SU-DHL-6 (cell line): ENCODE measurements around the gene ZNF414.

Source experiments
- H2AFZ ChIP-seq: fragments of 200-600 bp; sonication (generic); 2 replicates; pipeline ENCODE4 v1.6.1; 2014; ENCODE audit warnings: low read depth, mild to moderate bottlenecking, moderate library complexity, mixed read lengths, antibody characterized with exemption, low read length; ENCODE audit not compliant: severe bottlenecking
- H3F3A ChIP-seq: fragments of 200-600 bp; shearing (Covaris generic); 2 replicates; pipeline ENCODE4 v1.6.0; 2016; ENCODE audit warnings: antibody characterized with exemption, mild to moderate bottlenecking; ENCODE audit not compliant: insufficient read depth
- H3K27ac ChIP-seq: fragments of 200-600 bp; sonication (generic); 2 replicates; pipeline ENCODE4 v1.5.1; 2016; ENCODE audit warnings: low read depth, mild to moderate bottlenecking, low read length, moderate library complexity, mixed read lengths
- H3K27me3 ChIP-seq: fragments of 200-600 bp; sonication (generic), shearing (Covaris generic); 2 replicates; pipeline ENCODE4 v1.6.0; 2014; ENCODE audit warnings: mild to moderate bottlenecking, low read length
- H3K36me3 ChIP-seq: fragments of 200-600 bp; sonication (generic); 2 replicates; pipeline ENCODE4 v1.6.1; 2014; ENCODE audit warnings: mild to moderate bottlenecking, low read length, mixed read lengths
- H3K4me2 ChIP-seq: fragments of 300-600, 200-600 bp; shearing (Covaris generic), sonication (generic); 2 replicates; pipeline ENCODE4 v1.6.0; 2014; ENCODE audit warnings: low read length, low read depth, mild to moderate bottlenecking; ENCODE audit not compliant: poor library complexity, severe bottlenecking
- H3K4me3 ChIP-seq: fragments of 200-600 bp; sonication (generic); 2 replicates; pipeline ENCODE4 v1.5.1; 2014; ENCODE audit warnings: antibody characterized with exemption, low read length, mild to moderate bottlenecking, mixed read lengths; ENCODE audit not compliant: insufficient read depth, poor library complexity, severe bottlenecking
- H3K79me2 ChIP-seq: fragments of 200-600 bp; sonication (generic); 2 replicates; pipeline ENCODE4 v1.6.1; 2014; ENCODE audit warnings: mild to moderate bottlenecking, low read length, moderate library complexity; ENCODE audit not compliant: insufficient read depth
- H3K9ac ChIP-seq: fragments of 200-600 bp; sonication (generic); 2 replicates; pipeline ENCODE4 v1.7.0; 2014; ENCODE audit warnings: mild to moderate bottlenecking, low read length
- H3K9me2 ChIP-seq: fragments of 200-600 bp; sonication (generic); replicated peaks from 2 replicates; pipeline ENCODE4 v1.6.1; 2014; ENCODE audit warnings: low read length; ENCODE audit not compliant: insufficient read depth
- H3K9me3 ChIP-seq: fragments of 200-600 bp; sonication (generic); 2 replicates; pipeline ENCODE4 v1.6.1; 2014; ENCODE audit warnings: low read length, mixed read lengths; ENCODE audit not compliant: insufficient read depth
- H4K20me1 ChIP-seq: fragments of 200-600 bp; sonication (generic); 2 replicates; pipeline ENCODE4 v1.6.1; 2014; ENCODE audit warnings: low read depth, mild to moderate bottlenecking, antibody characterized with exemption, low read length, moderate library complexity, mixed read lengths
- EZH2phosphoT487 ChIP-seq: fragments of 200-600 bp; sonication (generic), shearing (Covaris generic); conservative IDR thresholded peaks from 2 replicates; pipeline ENCODE4 v1.6.1; 2018; ENCODE audit warnings: mild to moderate bottlenecking, antibody characterized with exemption, low read length, moderate library complexity, mixed read lengths
- TF ChIP-seq, protein P1 (sequence below): fragments of 200-600 bp; sonication (generic); IDR thresholded peaks from one replicate; pipeline ENCODE4 v1.5.1; 2017; ENCODE audit warnings: antibody characterized with exemption, mild to moderate bottlenecking, low read length, moderate library complexity; ENCODE audit not compliant: insufficient read depth, poor library complexity, severe bottlenecking

ZNF414 gene

DNA sequence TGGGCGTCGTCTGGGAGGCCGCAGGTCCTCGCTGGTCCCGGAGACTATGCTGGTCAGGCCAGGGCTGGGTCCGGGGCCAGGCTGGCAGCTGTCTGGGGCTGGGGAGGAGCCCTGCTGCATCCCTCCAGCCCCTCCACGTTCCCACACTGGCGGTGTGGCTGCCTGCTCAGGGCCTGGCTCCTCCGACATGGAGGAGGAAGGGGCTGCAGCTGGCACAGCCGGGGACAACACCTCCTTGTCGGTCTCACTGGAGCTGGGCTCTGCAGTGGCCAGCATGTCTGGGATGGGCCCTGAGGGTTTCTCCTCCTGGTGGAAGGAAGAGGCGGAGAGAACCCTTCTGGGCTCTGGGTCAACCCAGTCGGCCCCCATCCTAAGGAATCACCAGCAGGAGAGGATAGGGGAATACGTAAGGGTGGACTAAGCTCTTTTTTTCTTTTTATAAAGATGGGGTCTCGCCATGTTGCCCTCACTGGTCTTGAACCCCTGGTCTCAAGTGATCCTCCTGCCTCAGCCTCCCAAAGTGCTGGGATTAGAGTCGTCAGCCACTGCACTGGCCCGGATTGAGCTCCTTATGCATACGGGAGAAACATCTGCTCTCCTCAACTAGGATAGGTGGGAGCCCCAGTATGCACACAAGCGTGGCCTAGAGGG is 806 bp downstream of the ZNF414 start:
- H3K27ac ChIP-seq: peak overlapping the region; percentile 80
- H3K36me3 ChIP-seq: no peaks in the 10 kb centered on the region
- H3K4me2 ChIP-seq: peak overlapping the region; percentile 89
- peaks cover 7% of the 10 kb centered on the region; the same call in 1 of the 2 replicates for H3K79me2 ChIP-seq
- peak overlapping the region; percentile 62 for H3K4me3 ChIP-seq
- peak overlapping the region; percentile 79 for H3K9ac ChIP-seq
- peak overlapping the region; percentile 58 for H2AFZ ChIP-seq
- H3K9me2 ChIP-seq: no peaks in the 10 kb centered on the region
- no peaks in the 10 kb centered on the region for H3K9me3 ChIP-seq
- no peak for TF ChIP-seq EZH2phosphoT487
- TF ChIP-seq, protein P1, sequence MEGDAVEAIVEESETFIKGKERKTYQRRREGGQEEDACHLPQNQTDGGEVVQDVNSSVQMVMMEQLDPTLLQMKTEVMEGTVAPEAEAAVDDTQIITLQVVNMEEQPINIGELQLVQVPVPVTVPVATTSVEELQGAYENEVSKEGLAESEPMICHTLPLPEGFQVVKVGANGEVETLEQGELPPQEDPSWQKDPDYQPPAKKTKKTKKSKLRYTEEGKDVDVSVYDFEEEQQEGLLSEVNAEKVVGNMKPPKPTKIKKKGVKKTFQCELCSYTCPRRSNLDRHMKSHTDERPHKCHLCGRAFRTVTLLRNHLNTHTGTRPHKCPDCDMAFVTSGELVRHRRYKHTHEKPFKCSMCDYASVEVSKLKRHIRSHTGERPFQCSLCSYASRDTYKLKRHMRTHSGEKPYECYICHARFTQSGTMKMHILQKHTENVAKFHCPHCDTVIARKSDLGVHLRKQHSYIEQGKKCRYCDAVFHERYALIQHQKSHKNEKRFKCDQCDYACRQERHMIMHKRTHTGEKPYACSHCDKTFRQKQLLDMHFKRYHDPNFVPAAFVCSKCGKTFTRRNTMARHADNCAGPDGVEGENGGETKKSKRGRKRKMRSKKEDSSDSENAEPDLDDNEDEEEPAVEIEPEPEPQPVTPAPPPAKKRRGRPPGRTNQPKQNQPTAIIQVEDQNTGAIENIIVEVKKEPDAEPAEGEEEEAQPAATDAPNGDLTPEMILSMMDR: no peak
- no peaks in the 10 kb centered on the region for H3F3A ChIP-seq
- no peaks in the 10 kb centered on the region for H3K27me3 ChIP-seq
- no peaks in the 10 kb centered on the region for H4K20me1 ChIP-seq

DNA sequence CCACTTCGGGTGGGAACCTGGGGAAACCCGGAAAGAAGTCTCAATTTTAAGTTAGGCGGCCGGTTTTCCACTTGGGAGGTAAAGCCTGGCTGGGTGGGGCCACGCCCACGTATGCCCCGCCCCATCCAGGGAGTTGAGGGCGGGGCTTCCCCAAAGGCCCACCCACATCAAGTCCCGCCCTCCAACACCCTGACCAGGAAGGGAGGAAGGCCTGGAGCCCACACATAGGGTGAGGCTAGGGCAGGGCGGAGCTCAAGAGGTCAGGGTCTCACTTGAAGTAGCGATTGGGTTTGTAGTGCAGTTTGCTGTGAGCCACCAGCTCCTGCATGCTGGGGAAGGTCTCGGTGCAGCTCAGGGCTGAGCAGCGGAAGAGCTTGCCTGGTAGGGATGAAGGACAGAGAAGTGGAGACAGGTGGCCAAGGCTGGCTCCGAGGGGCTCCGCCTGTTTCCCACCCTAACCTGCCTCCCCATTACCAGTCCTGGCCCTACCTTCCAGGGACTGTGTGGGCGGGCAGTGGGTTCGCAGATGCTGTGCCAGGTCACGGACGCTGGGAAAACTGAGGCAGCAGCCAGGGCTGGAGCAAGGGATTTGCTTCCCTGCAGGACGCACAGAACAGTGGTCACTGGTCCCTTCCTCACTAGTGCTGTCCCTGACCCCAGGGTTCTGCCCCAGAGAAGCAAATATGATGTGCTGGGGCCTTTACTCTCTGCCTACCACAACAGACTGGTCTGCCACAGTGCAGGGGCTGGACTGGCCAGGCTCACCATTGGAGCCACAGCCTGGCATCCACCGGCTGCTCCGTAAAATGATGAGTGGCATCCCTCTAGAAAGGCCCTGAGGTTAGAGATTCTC is 1.6 kb downstream of the ZNF414 start:
- H3K4me3 ChIP-seq: no peak overlapping the region
- H4K20me1 ChIP-seq: no peaks in the 10 kb centered on the region
- no peaks in the 10 kb centered on the region for H3K27me3 ChIP-seq
- H3K79me2 ChIP-seq: peaks cover 7% of the 10 kb centered on the region; the same call in 1 of the 2 replicates
- H3K9me3 ChIP-seq: no peaks in the 10 kb centered on the region
- H3K36me3 ChIP-seq: no peaks in the 10 kb centered on the region
- no peak overlapping the region for H2AFZ ChIP-seq
- H3K27ac ChIP-seq: no peak overlapping the region
- H3K4me2 ChIP-seq: no peak overlapping the region
- TF ChIP-seq EZH2phosphoT487: no peak
- no peak overlapping the region; the same call in 1 of the 2 replicates for H3K9ac ChIP-seq
- no peaks in the 10 kb centered on the region for H3F3A ChIP-seq
- no peaks in the 10 kb centered on the region for H3K9me2 ChIP-seq

DNA sequence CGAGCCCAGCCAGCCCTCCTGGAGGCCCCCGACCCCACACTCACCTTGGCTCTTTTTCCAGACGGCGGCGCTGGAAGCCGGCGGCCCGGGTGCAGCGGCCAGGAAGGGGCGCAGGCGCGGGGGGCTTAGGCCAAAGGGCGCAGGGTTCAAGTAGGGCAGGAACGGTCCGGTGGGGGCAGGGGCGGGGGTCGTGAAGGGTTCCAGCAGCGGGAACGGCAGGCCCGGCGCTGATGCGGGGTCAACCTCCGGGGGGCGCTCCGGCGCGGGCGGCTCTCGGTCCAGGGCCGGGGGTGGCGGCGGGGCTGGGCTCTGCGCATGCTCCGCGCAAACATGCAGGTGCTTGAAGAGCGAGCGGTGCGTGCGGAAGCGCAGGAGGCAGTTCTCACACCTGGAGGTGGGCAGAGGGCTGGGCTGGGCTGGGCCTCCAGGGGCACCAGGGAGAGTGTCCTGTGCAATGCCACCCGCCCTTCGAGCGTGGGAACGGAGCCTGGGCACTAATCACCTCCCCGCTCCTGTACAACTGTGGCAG is 2.3 kb downstream of the ZNF414 start:
- no peak overlapping the region for H3K9ac ChIP-seq
- no peaks in the 10 kb centered on the region for H3K36me3 ChIP-seq
- H4K20me1 ChIP-seq: no peaks in the 10 kb centered on the region
- H3F3A ChIP-seq: no peaks in the 10 kb centered on the region
- no peak overlapping the region for H3K27ac ChIP-seq
- H3K79me2 ChIP-seq: peaks cover 7% of the 10 kb centered on the region; the same call in 1 of the 2 replicates
- H3K9me2 ChIP-seq: no peaks in the 10 kb centered on the region
- TF ChIP-seq EZH2phosphoT487: no peak
- no peaks in the 10 kb centered on the region for H3K9me3 ChIP-seq
- no peak overlapping the region for H3K4me2 ChIP-seq
- H2AFZ ChIP-seq: no peak overlapping the region
- H3K4me3 ChIP-seq: no peak overlapping the region
- H3K27me3 ChIP-seq: no peaks in the 10 kb centered on the region

DNA sequence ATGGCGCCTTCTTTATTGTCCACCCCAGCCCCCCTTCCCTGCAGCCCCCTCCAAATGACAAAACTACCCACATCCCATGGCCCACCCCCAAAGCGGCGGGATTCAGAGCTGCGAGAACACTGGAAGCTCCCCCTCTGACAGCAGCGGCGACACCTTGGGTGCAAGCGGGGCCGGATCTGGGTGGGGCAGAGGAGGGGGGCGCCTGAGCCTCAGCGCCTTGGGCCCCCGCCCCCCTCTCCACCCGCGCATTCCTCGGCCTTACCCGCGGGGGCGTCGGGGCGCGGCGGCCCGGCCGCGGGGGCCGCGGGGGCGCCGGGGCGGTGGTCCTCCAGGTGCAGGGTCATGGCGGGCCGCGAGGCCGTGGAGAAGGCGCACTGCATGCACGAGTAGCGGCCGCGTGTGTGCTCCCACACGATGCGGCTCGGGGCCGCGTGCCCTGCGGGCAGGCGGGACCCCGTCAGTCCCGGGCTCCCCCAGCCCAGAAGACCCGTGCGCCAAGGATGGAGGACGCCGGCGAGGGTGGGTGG is 3.3 kb downstream of the ZNF414 start:
- H3K27me3 ChIP-seq: no peaks in the 10 kb centered on the region
- no peak overlapping the region for H3K9ac ChIP-seq
- no peaks in the 10 kb centered on the region for H3K9me2 ChIP-seq
- H2AFZ ChIP-seq: no peak overlapping the region
- peaks cover 7% of the 10 kb centered on the region; the same call in 1 of the 2 replicates for H3K79me2 ChIP-seq
- H3K9me3 ChIP-seq: no peaks in the 10 kb centered on the region
- H4K20me1 ChIP-seq: no peaks in the 10 kb centered on the region
- no peak overlapping the region for H3K4me2 ChIP-seq
- H3K27ac ChIP-seq: no peak overlapping the region
- H3F3A ChIP-seq: no peaks in the 10 kb centered on the region
- no peaks in the 10 kb centered on the region for H3K36me3 ChIP-seq
- TF ChIP-seq, protein P1: no peak
- TF ChIP-seq EZH2phosphoT487: no peak
- no peak overlapping the region for H3K4me3 ChIP-seq
